HTR-8/SVneo (cell line): ENCODE results near the gene DCAF7.
A peak's percentile ranks its signal among the peaks of the same experiment; 100 is the strongest.

Source experiments
- DNase-seq: peaks from one replicate; pipeline ENCODE4 v3.0.0; 2011; ENCODE audit warnings: low spot score, mixed read lengths; ENCODE audit not compliant: insufficient read length
- FAIRE-seq: peaks from 2 replicates; lab custom pipeline; 2011; peaks lifted over from hg19 to GRCh38; lab: Jason Lieb, UNC

Gene DCAF7

DNA sequence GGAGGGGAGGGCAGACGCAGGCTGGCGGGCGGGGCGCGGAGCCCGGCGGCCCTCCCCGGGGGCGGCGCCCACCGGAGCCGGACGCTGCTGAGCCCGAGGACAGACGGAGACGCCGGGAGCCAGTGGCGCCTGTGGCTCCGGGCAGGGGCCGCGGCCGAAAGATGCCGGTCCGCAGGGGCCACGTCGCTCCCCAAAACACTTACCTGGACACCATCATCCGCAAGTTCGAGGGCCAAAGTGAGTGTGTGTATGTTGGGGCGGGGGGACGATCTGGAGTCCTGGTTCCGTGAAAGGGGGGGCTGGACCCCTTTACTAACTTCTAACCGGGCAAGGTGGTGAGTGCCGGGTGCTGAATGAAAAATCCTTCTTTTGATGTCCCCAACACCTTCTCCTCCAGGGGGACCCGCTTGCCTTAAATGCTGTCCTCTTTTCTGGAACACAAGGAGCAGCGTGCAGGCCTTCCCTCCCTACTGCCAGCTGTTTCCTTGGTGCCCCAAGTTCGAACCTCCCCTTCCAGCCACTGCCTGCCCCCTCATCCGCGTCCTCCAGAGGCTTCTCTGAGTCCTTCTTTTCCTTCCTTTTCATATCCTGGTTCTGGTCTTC lies 26.9 kb upstream of the DCAF7 start, which contains the start of gene KCNH6:
Gene KCNH6 (plus strand): TSS at position 106 of the 603 bp plus-strand sequence. CDS start 56 bp downstream, at position 162.
- DNase-seq (no peak), FAIRE-seq (no peak)

DNA sequence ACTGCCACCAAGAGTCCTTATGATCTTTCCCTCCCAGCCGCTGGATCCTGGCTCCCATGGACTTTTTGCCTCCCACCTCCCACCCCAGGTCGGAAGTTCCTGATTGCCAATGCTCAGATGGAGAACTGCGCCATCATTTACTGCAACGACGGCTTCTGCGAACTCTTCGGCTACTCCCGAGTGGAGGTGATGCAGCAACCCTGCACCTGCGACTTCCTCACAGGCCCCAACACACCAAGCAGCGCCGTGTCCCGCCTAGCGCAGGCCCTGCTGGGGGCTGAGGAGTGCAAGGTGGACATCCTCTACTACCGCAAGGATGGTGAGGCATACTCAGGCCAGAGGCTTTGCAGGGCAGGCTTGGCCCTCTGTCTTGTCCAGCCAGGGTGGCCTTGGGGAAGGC lies 26.2 kb upstream of the DCAF7 start:
- DNase-seq: no peak
- FAIRE-seq: no peak

- no peak for FAIRE-seq
- no peak for DNase-seq
These were observed 24.9 kb upstream of the DCAF7 start for GRCh38 chr17:63525190-63525946.

DNA sequence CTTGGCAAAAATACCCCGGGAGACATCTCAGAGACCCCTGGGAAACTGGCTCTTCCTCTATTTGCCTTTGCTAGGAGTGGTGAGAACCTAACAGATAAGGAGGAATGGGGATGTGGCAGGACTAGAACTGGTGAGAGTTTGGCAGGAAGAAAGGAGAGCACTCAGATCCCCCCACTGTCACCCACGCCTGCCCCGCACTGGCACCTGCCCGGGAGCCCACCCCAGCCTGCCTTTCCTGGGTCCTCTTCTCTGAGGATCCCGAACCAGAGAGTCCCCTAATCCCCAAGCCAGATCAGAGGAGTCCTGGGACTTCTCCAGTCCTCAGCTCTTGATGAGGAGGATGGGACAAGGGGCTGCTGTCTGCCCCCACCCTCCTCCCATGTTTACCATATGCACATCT lies 23.4 kb upstream of the DCAF7 start:
- FAIRE-seq (no peak), DNase-seq (no peak)

DNA sequence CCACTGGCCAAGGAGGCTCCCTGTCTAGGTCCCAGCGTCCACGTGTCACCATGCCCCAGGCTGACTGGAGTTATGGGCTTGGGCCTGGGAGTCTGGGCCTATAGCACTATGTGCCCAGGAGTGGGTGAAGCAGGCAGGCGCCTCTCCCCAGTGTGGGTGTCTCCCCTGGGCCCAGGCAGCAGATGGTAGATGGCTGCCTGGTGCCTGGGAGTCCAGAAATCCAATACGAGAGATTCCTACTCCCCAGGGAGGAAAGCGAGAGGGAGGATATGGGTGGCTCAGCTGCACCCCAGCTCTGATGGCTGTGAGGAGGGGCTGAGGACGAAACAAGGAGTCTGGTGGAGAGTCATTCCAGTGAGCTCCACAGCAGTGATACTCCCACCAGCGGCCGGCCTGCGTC lies 22.1 kb upstream of the DCAF7 start:
- no peak for FAIRE-seq

GRCh38 chr17:63529711-63530556 lies 20.3 kb upstream of the DCAF7 start:
- FAIRE-seq (no peak), DNase-seq (no peak)

More for the DNA sequence above, 22.1 kb upstream of the DCAF7 start:
- no peak for DNase-seq

DNA sequence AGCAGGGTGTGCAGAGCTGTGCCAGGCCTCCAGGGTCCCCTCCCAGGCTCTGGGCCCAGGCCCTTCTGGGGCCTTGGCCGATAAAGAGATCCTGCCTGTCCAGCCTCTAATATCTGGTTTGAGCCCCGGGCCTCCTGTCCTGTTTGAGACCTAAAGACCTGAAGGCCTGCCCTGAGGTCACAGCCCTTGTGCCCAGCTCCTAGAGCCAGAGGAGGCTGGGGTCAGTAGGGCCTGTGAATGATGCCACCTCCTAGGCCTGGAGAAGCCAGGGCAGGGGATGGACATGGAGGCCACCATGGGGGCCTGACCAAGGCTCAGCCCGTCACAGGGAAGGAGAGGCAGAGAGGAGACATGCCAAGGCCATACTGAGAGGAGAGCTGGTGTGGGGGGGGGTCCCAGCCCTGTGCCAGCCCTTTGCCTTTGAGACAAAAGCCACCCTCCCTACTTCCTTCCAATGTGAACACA lies 19.7 kb upstream of the DCAF7 start:
- FAIRE-seq (no peak), DNase-seq (no peak)

- DNase-seq: no peak
- no peak for FAIRE-seq
These were observed 19.0 kb upstream of the DCAF7 start for GRCh38 chr17:63531022-63531965.

DNA sequence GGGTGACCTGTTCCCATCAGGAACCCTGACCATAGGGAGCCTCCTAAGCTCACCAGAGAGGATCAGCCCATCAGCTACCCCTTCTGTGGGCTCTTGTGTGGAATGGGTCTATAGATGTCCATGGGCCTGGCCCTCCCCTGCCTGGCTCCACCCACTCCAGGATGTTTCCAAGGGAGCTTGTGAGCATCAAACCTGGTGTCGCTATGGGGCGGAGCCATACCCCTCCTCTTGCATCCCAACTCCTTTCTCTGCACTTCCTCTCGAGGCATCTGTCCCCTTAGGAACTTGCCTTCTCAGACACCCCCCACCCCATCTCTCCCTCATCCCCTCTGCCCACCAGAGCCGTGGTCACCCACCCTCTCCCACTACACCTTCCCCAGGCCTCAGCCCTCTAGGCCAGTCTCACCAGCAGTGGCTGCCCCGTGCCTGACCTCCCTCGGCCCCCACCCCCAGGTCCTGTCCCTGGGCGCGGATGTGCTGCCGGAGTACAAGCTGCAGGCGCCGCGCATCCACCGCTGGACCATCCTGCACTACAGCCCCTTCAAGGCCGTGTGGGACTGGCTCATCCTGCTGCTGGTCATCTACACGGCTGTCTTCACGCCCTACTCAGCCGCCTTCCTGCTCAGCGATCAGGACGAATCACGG lies 16.7 kb upstream of the DCAF7 start:
- FAIRE-seq: no peak
- no peak for DNase-seq

DNA sequence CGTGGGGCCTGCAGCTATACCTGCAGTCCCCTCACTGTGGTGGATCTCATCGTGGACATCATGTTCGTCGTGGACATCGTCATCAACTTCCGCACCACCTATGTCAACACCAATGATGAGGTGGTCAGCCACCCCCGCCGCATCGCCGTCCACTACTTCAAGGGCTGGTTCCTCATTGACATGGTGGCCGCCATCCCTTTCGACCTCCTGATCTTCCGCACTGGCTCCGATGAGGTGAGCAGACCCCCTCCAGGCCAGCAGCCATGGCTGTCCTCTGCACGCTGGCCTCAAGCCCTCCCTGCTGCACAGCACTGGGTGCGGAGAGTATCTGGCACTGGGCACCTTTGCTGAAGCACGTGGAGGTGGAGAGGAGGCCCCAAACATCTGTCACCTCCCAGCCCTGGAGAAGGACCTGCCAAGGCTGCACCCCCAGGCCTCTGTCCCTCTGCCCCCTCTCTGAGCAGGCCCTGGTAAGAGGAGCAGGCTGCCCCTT lies 16.2 kb upstream of the DCAF7 start:
- DNase-seq: no peak
- FAIRE-seq: peak; percentile 90

DNA sequence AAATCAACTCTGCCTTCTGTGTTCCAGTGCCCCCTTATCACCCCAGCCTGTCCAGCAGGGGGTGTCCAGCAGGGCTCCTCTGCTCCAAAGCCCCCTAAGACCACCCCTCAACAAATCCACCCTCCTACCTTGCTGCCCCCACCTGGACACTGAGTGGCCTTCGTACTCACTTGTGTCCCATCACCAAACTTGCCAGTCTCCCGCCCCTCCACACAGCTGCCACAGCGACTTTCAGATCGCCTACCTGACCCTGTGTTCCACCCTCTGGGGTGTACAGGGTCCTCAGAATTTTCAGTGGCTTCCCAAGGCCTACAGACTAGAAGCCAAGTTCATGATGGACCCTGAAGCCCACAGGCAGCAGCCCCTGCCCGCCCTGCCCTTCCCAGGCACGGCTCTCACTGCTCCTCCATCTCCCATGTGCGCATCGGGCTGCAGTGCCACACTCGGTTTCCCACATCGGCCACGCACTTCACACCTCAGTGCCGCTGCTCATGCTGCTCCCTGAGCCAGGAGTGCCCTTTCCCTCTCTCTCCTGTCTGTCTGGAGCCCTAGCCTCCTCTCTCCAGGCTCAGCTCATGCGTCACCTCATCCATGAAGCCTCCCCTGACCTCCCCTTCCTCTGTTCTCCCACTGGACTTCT lies 15.3 kb upstream of the DCAF7 start:
- FAIRE-seq (no peak), DNase-seq (no peak)

GRCh38 chr17:63535640-63536039 lies 14.6 kb upstream of the DCAF7 start:
- peak; percentile 46 for FAIRE-seq
- DNase-seq: no peak

- DNase-seq (no peak), FAIRE-seq (no peak)
These were observed 13.3 kb upstream of the DCAF7 start for GRCh38 chr17:63537001-63537400.

DNA sequence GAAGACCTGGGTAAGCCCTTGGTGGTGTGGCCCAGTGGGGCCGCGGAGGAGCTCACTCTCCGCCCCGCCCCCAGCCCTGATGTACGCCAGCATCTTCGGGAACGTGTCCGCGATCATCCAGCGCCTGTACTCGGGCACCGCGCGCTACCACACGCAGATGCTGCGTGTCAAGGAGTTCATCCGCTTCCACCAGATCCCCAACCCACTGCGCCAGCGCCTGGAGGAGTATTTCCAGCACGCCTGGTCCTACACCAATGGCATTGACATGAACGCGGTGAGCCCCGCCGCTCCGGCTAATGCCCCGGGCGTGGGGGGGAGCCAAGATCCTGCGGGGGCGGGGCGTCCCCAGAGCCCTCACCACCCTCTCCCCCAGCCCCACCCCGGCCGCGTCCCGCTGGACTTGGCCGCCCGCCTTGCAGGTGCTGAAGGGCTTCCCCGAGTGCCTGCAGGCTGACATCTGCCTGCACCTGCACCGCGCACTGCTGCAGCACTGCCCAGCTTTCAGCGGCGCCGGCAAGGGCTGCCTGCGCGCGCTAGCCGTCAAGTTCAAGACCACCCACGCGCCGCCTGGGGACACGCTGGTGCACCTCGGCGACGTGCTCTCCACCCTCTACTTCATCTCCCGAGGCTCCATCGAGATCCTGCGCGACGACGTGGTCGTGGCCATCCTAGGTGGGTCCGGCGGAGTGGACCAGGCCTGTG lies 12.1 kb upstream of the DCAF7 start:
- FAIRE-seq (no peak), DNase-seq (no peak)

DNA sequence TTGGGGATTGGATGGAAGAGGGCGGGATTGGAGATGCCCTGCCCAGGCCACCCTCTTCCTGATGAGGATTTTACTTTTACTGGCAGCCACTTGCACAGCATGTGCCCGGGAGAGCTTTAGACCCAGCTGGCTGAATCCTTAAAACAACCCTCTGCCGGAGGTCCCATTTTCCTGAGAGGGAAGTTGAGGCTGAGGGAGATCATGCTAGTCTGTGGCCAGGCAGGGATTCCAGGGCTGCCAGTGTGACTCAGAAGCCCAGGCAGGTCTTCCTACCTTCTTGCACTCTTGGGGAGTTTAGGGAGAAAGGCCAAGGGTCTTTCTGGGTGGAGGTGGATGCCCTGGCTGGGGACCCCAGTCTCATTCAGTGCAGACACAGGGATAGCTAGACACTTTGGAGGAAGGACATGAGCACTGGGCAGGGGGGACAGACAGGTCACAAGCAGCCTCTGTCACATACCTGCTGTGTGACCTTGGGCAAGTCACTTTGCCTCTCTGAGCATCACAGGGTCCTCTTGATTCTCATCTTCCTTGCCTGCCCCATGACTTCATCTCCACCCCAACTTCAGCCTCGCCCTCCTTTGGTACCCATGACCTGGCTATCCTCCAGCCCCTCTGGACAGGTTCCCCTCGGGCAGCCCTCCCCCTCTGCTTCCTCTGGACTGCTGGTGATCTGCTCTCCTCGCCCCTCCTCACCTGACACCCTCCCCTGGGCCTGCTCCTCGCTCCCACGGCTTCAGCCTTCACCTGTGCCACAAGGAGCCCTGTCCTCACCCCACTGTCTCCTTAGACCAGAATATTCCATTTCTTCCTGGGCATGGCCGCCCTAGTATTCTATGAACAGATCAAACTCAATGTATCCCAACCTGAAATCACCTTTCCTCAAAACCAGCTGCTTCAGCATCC lies 11.3 kb upstream of the DCAF7 start:
- no peak for FAIRE-seq
- DNase-seq: no peak

GRCh38 chr17:63540590-63540989 lies 9.7 kb upstream of the DCAF7 start:
- FAIRE-seq (no peak), DNase-seq (no peak)

- FAIRE-seq (no peak), DNase-seq (no peak)
These were observed 8.1 kb upstream of the DCAF7 start for GRCh38 chr17:63542218-63542545.
